ENCODE results near the gene ITGB3.
"Not testable (repeated sequence)": the region's sequence is repeated elsewhere in the genome, so short reads cannot be mapped to it uniquely, and the experiment has no call there.

Gene ITGB3

GRCh38 chr17:47250855-47251254, 2.8 kb upstream of the ITGB3 start:
- DNase-seq = no peak

DNA sequence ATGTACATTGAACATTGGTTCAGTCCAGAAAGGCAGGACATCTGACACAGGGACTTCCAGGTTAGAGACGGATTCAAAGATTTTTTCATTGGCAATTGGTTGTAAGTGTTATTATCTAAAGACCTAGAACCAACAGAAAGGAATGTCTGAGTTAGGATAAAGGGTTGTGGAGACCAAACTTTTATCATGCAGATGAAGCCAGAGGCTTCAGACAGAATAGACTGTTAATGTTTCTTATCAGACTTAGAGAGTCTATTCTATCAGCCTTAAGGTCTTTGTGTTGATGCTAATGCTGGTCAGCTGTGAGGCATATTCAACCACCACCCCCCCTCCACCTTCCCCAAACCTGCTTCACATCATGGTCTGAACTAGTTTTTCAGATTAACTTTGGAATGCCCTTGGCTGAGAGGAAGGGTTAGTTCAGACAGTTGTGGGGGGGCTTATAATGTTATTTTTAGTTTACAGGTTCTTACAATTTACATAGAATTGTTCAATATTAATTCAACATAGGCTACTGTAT, 2.1 kb upstream of the ITGB3 start:
- DNase-seq = no peak

- DNase-seq = no peak
Observed at GRCh38 chr17:47252209-47252608, 1.4 kb upstream of the ITGB3 start.

GRCh38 chr17:47252766-47253512, 688 bp upstream of the ITGB3 start:
- no peak for DNase-seq

DNA sequence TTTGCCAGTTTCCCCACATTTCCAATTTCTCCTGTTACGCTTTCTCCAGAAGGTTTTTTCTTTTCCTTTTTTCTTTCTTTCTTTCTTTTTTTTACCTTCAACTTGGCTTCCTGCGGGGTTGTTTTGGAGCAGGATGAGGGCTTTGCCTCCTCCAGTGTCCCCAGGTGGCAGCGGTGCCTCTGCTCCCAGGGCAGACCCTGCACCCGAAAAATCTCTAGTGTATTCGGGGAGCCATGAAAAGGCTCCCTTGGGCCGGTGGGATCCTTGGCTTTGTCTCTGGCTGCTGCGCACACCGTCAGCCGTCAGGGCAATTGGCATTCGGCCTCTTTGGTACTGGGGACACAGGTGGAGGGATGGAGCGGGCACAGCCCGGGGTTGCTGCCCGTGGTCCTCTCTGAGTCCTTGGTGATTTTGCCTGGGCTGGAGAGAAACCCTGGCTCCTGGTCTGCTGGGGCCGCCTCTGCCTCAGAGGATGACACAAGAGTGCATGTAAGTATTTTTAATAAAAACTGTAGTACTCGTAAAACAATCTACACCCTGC, 846 bp downstream of the ITGB3 start:
- no peak for DNase-seq

- DNase-seq = no peak
Observed at GRCh38 chr17:47257651-47258339, 4.2 kb downstream of the ITGB3 start.

- DNase-seq = no peak
Observed at GRCh38 chr17:47262586-47262985, 9.0 kb downstream of the ITGB3 start.

DNA sequence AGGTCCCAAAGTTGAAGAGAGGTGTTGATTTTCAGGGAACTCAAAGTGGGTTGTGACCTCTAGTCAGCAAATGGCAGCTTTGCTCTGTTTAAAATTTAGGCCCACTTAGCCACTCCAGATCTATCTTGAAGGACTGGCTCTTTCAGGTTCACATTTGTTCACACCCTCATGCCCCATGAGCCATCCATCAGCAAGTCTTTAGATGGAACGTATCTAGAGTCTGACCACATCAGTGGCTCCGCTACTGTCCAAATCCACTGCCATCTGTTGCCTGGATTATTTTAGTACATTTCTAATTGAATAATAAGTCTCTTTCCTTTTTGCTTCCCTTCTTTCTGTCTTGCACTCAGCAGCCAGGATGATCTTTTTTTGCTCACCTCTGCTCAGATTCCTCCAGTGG, 10.5 kb downstream of the ITGB3 start:
- no peak for DNase-seq

GRCh38 chr17:47265983-47266541, 12.4 kb downstream of the ITGB3 start:
- peak; percentile 12 for DNase-seq

DNA sequence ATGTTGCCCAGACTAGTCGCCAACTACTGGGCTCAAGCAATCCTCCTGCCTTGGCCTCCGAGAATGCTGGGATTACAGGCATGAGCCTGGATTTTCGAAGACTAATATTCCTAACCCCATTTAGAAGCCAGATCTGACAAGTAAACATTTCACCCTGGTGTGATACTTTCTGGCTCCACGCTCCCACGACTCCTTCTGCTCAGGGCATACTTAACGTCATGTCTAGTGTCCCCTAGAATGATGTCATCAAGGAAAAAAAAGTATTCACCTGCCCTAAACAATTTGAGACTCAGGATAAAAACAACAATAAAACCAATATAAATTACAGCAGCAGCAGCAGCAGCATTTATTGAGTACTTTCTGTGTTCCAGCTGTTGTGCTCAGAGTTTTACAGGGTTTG, 13.2 kb downstream of the ITGB3 start:
- no peak for DNase-seq

- DNase-seq = no peak
Observed at GRCh38 chr17:47267354-47267828, 13.8 kb downstream of the ITGB3 start.

DNA sequence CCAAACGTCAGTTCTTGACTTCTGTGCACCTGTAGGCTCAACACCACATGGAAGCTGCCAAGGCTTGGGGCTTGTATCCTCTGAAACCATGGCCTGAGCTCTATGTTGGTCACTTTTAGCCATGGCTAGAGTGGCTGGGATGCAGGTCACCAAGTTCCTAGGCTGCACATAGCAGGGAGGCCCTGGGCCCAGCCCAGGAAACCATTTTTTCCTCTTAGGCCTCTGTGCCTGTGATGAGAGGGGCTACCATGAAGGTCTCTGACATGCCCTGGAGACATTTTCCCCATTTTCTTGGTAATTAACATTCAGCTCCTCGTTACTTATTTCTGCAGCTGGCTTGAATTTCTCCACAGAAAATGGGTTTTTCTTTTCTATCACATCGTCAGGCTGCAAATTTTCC, 15.3 kb downstream of the ITGB3 start:
- not testable (repeated sequence) for DNase-seq

- DNase-seq = not testable (repeated sequence)
Observed at GRCh38 chr17:47269561-47270280, 16.1 kb downstream of the ITGB3 start.

DNA sequence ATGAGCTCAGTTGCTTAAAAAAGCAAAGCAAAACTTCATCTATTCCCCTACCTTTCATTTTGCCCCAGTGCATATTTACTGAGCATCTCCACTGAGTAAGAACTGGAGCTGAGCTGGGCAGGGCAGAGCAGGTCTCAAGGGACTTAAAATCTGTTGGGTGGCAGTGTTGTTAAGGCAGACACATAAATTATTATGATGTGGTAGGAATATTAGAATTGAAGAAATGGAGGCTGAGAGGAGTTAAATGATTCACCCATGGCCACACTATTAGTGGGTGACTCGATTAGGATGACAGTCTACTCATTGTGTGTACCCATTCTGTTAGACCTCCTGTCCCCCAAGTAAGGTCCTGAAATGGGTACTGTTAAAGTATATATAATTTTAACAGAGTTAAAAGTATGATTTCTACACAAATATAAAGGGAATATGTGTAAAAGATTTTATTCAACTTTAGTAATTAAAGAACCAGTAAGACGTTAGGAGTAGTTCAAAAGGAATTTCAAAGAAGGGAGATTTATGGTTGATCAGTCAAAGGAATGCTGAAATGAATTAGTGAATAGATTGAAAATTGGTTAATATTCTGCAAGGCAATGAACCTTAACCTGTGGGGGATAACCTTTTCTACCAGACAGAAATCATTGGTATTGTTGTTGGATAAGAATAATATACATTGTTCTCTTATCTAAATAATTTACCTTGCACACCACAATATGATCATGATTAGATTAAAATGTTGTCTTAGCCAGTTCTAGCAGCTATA, 17.5 kb downstream of the ITGB3 start:
- no peak for DNase-seq

DNA sequence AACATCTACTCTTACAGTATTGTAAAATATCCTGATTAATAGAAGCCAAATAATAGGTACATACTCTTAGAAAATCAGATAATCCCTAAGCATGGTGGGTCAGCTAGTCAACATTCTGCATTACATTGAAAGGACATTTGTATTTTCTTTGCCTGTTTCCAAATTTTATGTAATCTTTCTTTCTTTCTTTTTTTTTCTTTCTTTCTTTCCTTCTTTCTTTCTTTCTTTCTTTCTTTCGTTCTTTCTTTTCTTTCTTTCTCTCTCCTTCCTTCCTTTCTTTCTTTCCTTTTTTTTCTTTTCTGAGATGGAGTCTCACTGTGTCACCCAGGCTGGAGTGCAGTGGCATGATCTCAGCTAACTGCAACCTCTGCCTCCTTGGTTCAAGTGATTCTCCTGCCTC, 18.9 kb downstream of the ITGB3 start:
- DNase-seq = no peak

DNA sequence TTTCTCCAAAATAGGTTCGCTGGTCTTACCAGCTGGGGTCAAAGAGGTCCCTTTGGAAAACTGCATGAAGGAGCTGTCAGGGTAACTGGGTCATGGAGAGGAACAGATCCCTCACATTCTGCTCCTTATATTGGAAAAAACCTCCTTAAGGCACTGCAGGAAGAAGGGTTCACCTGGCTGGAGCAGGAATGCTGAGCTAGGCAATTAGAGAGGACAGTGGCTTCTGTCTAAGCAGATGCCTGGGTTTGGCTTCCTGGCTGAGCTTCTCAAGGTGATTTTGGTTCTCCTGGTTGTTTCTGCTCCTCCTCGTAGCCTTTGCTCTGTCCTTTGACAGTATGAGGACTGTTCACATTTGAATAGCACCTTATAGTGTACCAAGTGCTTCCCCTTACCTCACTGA, 19.6 kb downstream of the ITGB3 start:
- no peak for DNase-seq

DNA sequence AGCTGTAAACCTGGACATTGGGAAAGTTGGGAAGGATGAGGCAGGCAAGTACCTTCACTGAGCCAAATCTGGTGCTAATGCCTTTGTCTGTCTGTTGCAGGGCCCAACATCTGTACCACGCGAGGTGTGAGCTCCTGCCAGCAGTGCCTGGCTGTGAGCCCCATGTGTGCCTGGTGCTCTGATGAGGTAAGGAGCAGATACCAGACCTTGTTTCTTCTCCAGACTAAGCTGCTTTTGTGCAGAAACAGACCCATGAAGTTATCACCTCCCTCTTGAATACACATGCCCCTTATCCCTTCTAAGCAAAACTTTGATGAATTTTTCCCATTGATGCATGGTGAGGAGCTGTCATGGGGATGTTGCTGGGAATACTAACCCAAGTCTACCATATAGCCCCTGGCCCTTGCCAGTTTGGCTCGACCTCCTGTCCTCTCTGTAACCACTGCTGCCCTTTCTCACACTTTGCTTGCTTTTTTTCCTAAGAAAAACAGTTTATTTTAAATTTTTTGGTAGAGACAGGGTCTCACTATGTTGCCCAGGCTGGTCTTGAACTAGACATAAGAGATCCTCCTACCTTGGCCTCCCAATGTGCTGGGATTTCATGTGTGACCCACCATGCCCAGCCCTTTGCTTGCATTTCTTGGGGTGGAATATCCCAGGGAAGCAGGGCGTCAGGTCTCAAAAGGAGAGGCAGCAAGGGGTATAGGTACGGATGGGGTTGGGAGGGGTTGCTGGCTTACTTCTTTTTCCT, 20.9 kb downstream of the ITGB3 start:
- DNase-seq = no peak

GRCh38 chr17:47275245-47275984, 21.8 kb downstream of the ITGB3 start:
- DNase-seq = peak; percentile 92

GRCh38 chr17:47276444-47276843, 22.8 kb downstream of the ITGB3 start:
- no peak for DNase-seq

DNA sequence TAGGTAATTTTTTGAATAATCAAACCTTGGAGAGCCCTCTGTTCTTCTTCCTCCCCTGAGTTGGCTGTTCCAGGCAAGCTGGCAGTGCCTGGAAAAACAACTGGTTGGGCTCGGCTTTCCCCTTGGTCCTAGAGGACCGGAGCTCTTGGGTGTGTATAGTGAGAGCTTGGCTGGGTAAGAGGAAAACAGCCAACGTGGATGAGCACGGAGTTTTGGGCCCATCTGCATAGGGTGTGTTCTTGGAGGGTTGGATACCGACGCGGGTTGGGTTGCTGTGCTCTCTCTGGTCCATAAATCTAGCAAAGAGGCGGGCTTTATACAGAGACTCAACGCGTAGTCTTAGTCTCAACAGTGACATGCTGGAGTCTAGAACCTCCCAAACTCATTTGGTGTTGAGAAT, 23.2 kb downstream of the ITGB3 start:
- peak; percentile 77 for DNase-seq

DNA sequence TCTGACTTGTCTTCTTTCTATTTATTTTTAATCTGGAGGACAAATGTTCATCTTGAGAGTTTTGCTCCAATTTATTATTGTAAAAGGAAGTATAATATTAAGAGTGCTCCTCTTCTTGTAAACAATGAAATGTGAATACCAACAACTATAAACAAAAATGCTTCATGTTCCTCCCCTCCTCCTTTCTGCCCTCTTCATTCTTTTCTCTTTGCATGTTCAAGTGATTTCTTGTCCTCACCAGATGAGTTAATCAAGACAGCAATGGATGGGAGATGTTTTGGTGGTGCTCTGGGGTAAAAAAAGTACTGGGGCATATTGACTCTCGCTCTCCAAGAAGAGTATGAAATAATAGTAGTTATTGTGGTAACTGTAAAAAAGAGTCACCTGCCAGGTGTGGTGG, 24.3 kb downstream of the ITGB3 start:
- DNase-seq = no peak

Measured in right forelimb (tissue), 1 donor.